Liver (tissue), 9 donors: ENCODE measurements around the gene BPIFB4. TPM values are rescaled to one million over a fixed set of nuclear protein-coding genes. Genes with fewer than 3 reads are reported as not detected.

Source experiments
- DNase-seq: peaks from one replicate; pipeline ENCODE4 v3.0.0-alpha.2; 2017; ENCODE audit warnings: low spot score
- H3K27ac ChIP-seq, 2 donors: one replicate each; pipeline ENCODE4 v1.7.0; 2013; ENCODE audit warnings: inconsistent platforms in 2 of 2, low read length in 2 of 2, control low read depth in 1 of 2, low read depth in 1 of 2, mild to moderate bottlenecking in 1 of 2
- H3K27me3 ChIP-seq, 4 donors: one replicate each; pipeline versions ENCODE4 v1.6.1 to v1.7.0; 2013; ENCODE audit warnings: low read length in 3 of 4, inconsistent platforms in 1 of 4, mild to moderate bottlenecking in 1 of 4, moderate library complexity in 1 of 4; ENCODE audit not compliant: control insufficient read depth in 4 of 4, insufficient read depth in 4 of 4
- H3K36me3 ChIP-seq, 4 donors: one replicate each; pipeline versions ENCODE4 v1.6.1 to v1.7.0; 2013; ENCODE audit warnings: low read length in 3 of 4, mild to moderate bottlenecking in 3 of 4, low read depth in 1 of 4, moderate library complexity in 1 of 4; ENCODE audit not compliant: control insufficient read depth in 4 of 4, insufficient read depth in 3 of 4
- H3K4me1 ChIP-seq, 4 donors: one replicate each; pipeline versions ENCODE4 v1.6.1 to v1.7.0; 2013; ENCODE audit warnings: low read length in 3 of 4, mild to moderate bottlenecking in 3 of 4, moderate library complexity in 1 of 4; ENCODE audit not compliant: control insufficient read depth in 4 of 4, insufficient read depth in 4 of 4
- H3K4me3 ChIP-seq, 3 donors: one replicate each; pipeline versions ENCODE4 v1.6.1 to v1.7.0; 2013; ENCODE audit warnings: low read length in 3 of 3, control low read depth in 1 of 3, low read depth in 1 of 3, mild to moderate bottlenecking in 1 of 3
- H3K9ac ChIP-seq, 2 donors: one replicate each; pipeline ENCODE4 v1.7.0; 2013; ENCODE audit warnings: low read length in 2 of 2, mild to moderate bottlenecking in 2 of 2, moderate library complexity in 2 of 2, control low read depth in 1 of 2, low read depth in 1 of 2
- H3K9me3 ChIP-seq, 4 donors: one replicate each; pipeline versions ENCODE4 v1.6.1 to v1.7.0; 2013; ENCODE audit warnings: low read length in 3 of 4; ENCODE audit not compliant: control insufficient read depth in 4 of 4
- EGR1 ChIP-seq, 2 donors: IDR thresholded peaks; 2 replicates each; pipeline ENCODE4 v1.6.1; 2016 to 2018; ENCODE audit warnings: antibody characterized with exemption in 2 of 2, low read depth in 2 of 2
- FOXA1 ChIP-seq: IDR thresholded peaks from 2 replicates; pipeline ENCODE4 v1.6.1; 2016; ENCODE audit warnings: antibody characterized with exemption
- FOXA2 ChIP-seq: IDR thresholded peaks from 2 replicates; pipeline ENCODE4 v1.6.1; 2016; ENCODE audit warnings: antibody characterized with exemption
- GABPA ChIP-seq, 2 donors: IDR thresholded peaks in 1 of 2; conservative IDR thresholded peaks in 1 of 2; 2 replicates each; pipeline ENCODE4 v1.6.1; 2016; ENCODE audit warnings: antibody characterized with exemption in 2 of 2, mild to moderate bottlenecking in 1 of 2, moderate library complexity in 1 of 2
- HNF4A ChIP-seq, 2 donors: conservative IDR thresholded peaks; 2 replicates each; pipeline ENCODE4 v1.6.1; 2016; ENCODE audit warnings: antibody characterized with exemption in 2 of 2, mild to moderate bottlenecking in 2 of 2
- HNF4G ChIP-seq: IDR thresholded peaks from 2 replicates; pipeline ENCODE4 v1.6.1; 2016; ENCODE audit warnings: antibody characterized with exemption
- JUND ChIP-seq, 2 donors: IDR thresholded peaks; 2 replicates each; pipeline ENCODE4 v1.6.1; 2016; ENCODE audit warnings: antibody characterized with exemption in 2 of 2
- NR2F2 ChIP-seq: IDR thresholded peaks from 2 replicates; pipeline ENCODE4 v1.6.1; 2016; ENCODE audit warnings: antibody characterized with exemption
- RAD21 ChIP-seq, 2 donors: IDR thresholded peaks; 2 replicates each; pipeline ENCODE4 v1.6.1; 2016; ENCODE audit warnings: antibody characterized with exemption in 2 of 2, mild to moderate bottlenecking in 2 of 2
- REST ChIP-seq: IDR thresholded peaks from 2 replicates; pipeline ENCODE4 v1.6.1; 2016; ENCODE audit warnings: antibody characterized with exemption, mild to moderate bottlenecking
- RXRA ChIP-seq, 2 donors: IDR thresholded peaks; 2 replicates each; pipeline ENCODE4 v1.6.1; 2017 to 2018; ENCODE audit warnings: antibody characterized with exemption in 2 of 2, mild to moderate bottlenecking in 1 of 2
- SP1 ChIP-seq: IDR thresholded peaks from 2 replicates; pipeline ENCODE4 v1.6.1; 2018; ENCODE audit warnings: antibody characterized with exemption, mild to moderate bottlenecking
- TAF1 ChIP-seq: conservative IDR thresholded peaks from 2 replicates; pipeline ENCODE4 v1.6.1; 2016; ENCODE audit warnings: antibody characterized with exemption, mild to moderate bottlenecking
- YY1 ChIP-seq: IDR thresholded peaks from 2 replicates; pipeline ENCODE4 v1.6.1; 2016; ENCODE audit warnings: antibody characterized with exemption, mild to moderate bottlenecking
- WGBS: extraction: QIAGEN DNeasy Blood & Tissue Kit; methylation state at CpG from one replicate; pipeline ENCODE4 v1.1.7; 2013; 5-methylcytosine and 5-hydroxymethylcytosine counted together
- polyA plus RNA-seq, 2 donors: library from polyadenylated mRNA; stranded (reverse) in 1 of 2; unstranded in 1 of 2; fragments of 200-250 nt in 1 of 2; fragments of >200 nt in 1 of 2; fragmentation: Nextera tagmentation in 1 of 2; extraction: Ambion mirVana in 1 of 2; gene quantifications; one replicate each; pipeline versions ENCODE4 v1.2.1 to v1.2.3, GENCODE V29; 2013 to 2015
- total RNA-seq, 2 donors: library from RNA; depleted of rRNA; stranded (reverse); fragments of >200 nt; gene quantifications; one replicate each; pipeline ENCODE4 v1.2.3, GENCODE V29; 2014
- TF ChIP-seq, protein P1 (sequence below): IDR thresholded peaks from 2 replicates; pipeline ENCODE4 v1.6.1; 2016; ENCODE audit warnings: antibody characterized with exemption
- TF ChIP-seq, protein P2 (sequence below): IDR thresholded peaks from 2 replicates; pipeline ENCODE4 v1.6.1; 2016; ENCODE audit warnings: antibody characterized with exemption
- TF ChIP-seq, protein P3 (sequence below): fragments of 150-350 bp; IDR thresholded peaks from 2 replicates; pipeline ENCODE4 v1.5.1; 2017; ENCODE audit warnings: improper control_type of control experiment, low read depth, low read length; ENCODE audit not compliant: missing input control
- TF ChIP-seq, protein P4 (sequence below): IDR thresholded peaks from 2 replicates; pipeline ENCODE4 v1.6.1; 2016; ENCODE audit warnings: antibody characterized with exemption
- donor health status: healthy.
- donor health status: healthy.
- donor health status: healthy.
- donor health status: healthy.
- donor health status: healthy.

The BPIFB4 gene
- total and polyA plus RNA-seq, 4 donors = 0.16 TPM; not detected in 3

GRCh38 chr20:33084722-33085121, 5.3 kb downstream of the BPIFB4 start:
- no peak for TF ChIP-seq SP1
- TF ChIP-seq, protein P1, sequence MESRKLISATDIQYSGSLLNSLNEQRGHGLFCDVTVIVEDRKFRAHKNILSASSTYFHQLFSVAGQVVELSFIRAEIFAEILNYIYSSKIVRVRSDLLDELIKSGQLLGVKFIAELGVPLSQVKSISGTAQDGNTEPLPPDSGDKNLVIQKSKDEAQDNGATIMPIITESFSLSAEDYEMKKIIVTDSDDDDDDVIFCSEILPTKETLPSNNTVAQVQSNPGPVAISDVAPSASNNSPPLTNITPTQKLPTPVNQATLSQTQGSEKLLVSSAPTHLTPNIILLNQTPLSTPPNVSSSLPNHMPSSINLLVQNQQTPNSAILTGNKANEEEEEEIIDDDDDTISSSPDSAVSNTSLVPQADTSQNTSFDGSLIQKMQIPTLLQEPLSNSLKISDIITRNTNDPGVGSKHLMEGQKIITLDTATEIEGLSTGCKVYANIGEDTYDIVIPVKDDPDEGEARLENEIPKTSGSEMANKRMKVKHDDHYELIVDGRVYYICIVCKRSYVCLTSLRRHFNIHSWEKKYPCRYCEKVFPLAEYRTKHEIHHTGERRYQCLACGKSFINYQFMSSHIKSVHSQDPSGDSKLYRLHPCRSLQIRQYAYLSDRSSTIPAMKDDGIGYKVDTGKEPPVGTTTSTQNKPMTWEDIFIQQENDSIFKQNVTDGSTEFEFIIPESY = no peak
- no peak for TF ChIP-seq FOXA2
- TF ChIP-seq FOXA1 = no peak
- TF ChIP-seq RXRA (IDR thresholded peaks at IDR 0.05) = no peak
- Histone ChIP-seq H3K27ac (no peak overlapping the region), H3K4me1 (no peaks in the 10 kb centered on the region), H3K9ac (no peak overlapping the region), H3K4me3 (no peak overlapping the region), H3K9me3 (no peaks in the 10 kb centered on the region), H3K36me3 (no peaks in the 10 kb centered on the region), H3K27me3 (no peaks in the 10 kb centered on the region)
- WGBS = 93% methylated on average over 15 of the region's 15 CpGs
- no peak for DNase-seq

DNA sequence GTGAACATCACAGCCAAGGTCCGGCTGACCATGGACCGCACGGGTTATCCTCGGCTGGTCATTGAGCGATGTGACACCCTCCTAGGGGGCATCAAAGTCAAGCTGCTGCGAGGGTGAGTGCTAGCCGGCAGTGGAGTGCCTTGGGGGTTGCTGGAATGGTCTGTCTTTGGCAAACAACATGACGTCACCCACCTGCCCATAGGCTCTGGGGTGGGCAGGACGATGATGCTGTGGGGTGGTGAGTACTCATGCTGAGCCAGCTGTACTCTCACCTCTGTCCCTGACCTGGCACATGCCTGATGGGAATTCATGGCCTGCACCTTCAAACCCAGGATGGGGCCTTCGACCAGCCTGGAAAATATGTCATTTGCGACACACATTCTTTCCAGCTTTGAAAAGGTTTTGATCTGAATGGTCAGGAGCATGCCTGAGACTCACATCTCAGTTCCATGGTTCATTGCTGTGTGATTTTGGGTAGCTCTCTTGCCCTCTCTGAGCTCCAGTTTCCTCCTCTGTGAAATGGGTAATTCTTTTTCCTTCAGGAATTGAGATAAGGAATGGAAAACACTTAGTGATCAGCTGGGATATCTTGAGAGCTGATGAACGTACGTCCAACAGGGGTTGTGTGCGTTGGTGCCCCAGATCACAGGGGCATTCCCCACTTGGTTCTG, 6.7 kb downstream of the BPIFB4 start:
- Histone ChIP-seq H3K27me3 (no peaks in the 10 kb centered on the region), H3K4me3 (no peak overlapping the region), H3K36me3 (no peaks in the 10 kb centered on the region), H3K4me1 (no peaks in the 10 kb centered on the region), H3K9me3 (no peaks in the 10 kb centered on the region), H3K9ac (no peak overlapping the region), H3K27ac (no peak overlapping the region)
- WGBS = 88% methylated on average over 14 of the region's 14 CpGs
- TF ChIP-seq SP1 (no peak), REST (no peak), NR2F2 (no peak), TAF1 (no peak), HNF4A (conservative IDR thresholded peaks at IDR 0.05) (no peak), YY1 (no peak), RAD21 (IDR thresholded peaks at IDR 0.05) (no peak), GABPA (IDR thresholded peaks at IDR 0.05 in 1 of 2, conservative IDR thresholded peaks at IDR 0.05 in 1 of 2) (no peak), FOXA1 (no peak), FOXA2 (no peak), JUND (IDR thresholded peaks at IDR 0.05) (no peak), HNF4G (no peak), RXRA (IDR thresholded peaks at IDR 0.05) (no peak), EGR1 (IDR thresholded peaks at IDR 0.05; ENCODE audit: low read depth in 2 of 2) (no peak)
- TF ChIP-seq, protein P2, sequence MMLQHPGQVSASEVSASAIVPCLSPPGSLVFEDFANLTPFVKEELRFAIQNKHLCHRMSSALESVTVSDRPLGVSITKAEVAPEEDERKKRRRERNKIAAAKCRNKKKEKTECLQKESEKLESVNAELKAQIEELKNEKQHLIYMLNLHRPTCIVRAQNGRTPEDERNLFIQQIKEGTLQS = no peak
- TF ChIP-seq, protein P3, sequence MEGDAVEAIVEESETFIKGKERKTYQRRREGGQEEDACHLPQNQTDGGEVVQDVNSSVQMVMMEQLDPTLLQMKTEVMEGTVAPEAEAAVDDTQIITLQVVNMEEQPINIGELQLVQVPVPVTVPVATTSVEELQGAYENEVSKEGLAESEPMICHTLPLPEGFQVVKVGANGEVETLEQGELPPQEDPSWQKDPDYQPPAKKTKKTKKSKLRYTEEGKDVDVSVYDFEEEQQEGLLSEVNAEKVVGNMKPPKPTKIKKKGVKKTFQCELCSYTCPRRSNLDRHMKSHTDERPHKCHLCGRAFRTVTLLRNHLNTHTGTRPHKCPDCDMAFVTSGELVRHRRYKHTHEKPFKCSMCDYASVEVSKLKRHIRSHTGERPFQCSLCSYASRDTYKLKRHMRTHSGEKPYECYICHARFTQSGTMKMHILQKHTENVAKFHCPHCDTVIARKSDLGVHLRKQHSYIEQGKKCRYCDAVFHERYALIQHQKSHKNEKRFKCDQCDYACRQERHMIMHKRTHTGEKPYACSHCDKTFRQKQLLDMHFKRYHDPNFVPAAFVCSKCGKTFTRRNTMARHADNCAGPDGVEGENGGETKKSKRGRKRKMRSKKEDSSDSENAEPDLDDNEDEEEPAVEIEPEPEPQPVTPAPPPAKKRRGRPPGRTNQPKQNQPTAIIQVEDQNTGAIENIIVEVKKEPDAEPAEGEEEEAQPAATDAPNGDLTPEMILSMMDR = no peak
- TF ChIP-seq, protein P1 = no peak
- TF ChIP-seq, protein P4, sequence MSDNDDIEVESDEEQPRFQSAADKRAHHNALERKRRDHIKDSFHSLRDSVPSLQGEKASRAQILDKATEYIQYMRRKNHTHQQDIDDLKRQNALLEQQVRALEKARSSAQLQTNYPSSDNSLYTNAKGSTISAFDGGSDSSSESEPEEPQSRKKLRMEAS = no peak
- DNase-seq = no peak
